Left lung (tissue), 10 donors: ENCODE results near the gene MEGF8. TPM values are rescaled to one million over a fixed set of nuclear protein-coding genes. Genes with fewer than 3 reads are reported as not detected.

Experiments used
- ATAC-seq: fragments of 200-7000 bp; cut with Tn5 transposase; one replicate; pipeline ENCODE4 v1.9.1; 2020; ENCODE audit warnings: moderate library complexity
- DNase-seq, 4 donors: peaks; one replicate each; pipeline ENCODE4 v3.0.0-alpha.2; 2013 to 2020
- H3K27ac ChIP-seq, 2 donors: fragments of 200-600 bp; sonication (generic) in 1 of 2; one replicate each; pipeline versions ENCODE4 v1.5.0 to v1.8.0; 2020 to 2021
- H3K27me3 ChIP-seq, 2 donors: fragments of 200-600 bp; sonication (generic) in 1 of 2; one replicate each; pipeline versions ENCODE4 v1.5.0 to v1.8.0; 2020 to 2021
- H3K36me3 ChIP-seq, 2 donors: fragments of 200-600 bp; sonication (generic) in 1 of 2; one replicate each; pipeline versions ENCODE4 v1.5.0 to v1.8.0; 2020 to 2021
- H3K4me1 ChIP-seq, 2 donors: fragments of 200-600 bp; one replicate each; pipeline ENCODE4 v1.8.0; 2021
- H3K4me3 ChIP-seq, 2 donors: fragments of 200-600 bp; sonication (generic) in 1 of 2; one replicate each; pipeline versions ENCODE4 v1.5.0 to v1.8.0; 2020 to 2021; ENCODE audit warnings: mild to moderate bottlenecking in 1 of 2
- H3K9me3 ChIP-seq, 2 donors: fragments of 200-600 bp; sonication (generic) in 1 of 2; one replicate each; pipeline versions ENCODE4 v1.5.0 to v1.8.0; 2020 to 2021
- intact Hi-C, 2 donors: fragments of 100-400 bp; cut with DNase I; formaldehyde crosslinking; loops; one replicate each; pipeline versions ENCODE4 v1.11.2 to v1.14.2; 2022
- polyA plus RNA-seq, 6 donors: library from polyadenylated mRNA; unstranded; fragments of 120-200 nt; gene quantifications; one replicate each; pipeline ENCODE4 v1.2.1, GENCODE V29; 2013; ENCODE audit not compliant: insufficient read length in 6 of 6
- total RNA-seq, 2 donors: library from RNA; stranded (reverse); fragmentation: NEBNext Ultra II Directional; extraction: Animal tissue kit (Norgen Biotek cat#: 25700); gene quantifications; one replicate each; pipeline ENCODE4 v1.2.1, GENCODE V29; 2021
- TF ChIP-seq, protein P1 (sequence below), 2 donors: fragments of 200-600 bp; sonication (generic) in 1 of 2; IDR thresholded peaks; one replicate each; pipeline versions ENCODE4 v1.5.0 to v1.8.0; 2021; ENCODE audit warnings: antibody characterized with exemption in 2 of 2
- donor health status: DM: no; HTN: yes; CAD: no.
- donor health status: DM: no; HTN: no; CAD: no.

MEGF8 gene
- total and polyA plus RNA-seq, 8 donors = 15.7 to 38.9 (median 34.8) TPM

DNA sequence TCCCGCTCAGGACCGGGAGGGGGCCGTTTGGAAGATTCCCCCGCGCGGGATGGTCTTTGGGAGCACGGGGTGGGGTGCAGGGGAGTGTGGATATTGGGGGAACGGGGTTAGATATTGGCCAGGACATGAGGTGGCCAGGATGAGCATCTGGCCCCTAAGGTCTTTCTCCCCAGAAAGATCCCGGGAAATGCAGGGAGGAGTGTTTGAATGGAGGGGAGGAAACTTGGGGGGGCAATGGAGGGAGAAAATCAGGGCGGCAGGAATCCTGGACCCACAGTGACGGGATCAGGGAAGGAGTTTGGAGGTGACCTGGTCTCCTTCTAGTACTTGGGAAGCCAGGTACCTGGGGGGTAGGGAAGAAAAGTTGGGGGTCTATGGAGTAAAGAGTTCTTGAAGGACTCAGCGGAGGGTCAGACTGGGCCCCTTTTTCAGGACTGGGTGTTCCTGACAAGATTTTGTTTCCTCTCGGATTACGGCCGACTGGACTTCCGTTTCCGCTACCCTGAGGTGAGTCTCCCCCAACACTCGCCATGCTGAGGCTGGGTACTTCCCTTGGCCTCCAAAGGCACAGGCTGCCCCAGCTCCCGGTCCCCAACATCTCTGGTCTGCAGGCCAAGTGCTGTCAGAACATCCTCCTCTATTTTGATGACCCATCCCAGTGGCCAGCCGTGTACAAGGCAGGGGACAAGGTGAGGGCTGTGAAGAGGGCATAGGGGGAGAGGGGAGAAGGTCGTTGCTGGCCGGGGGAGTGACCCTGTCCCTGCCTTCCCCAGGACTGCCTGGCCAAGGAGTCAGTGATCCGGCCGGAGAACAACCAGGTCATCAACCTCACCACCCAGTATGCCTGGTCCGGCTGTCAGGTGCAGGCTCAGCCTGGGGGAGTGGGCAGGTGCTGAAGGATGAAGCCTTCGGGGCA, 11.3 kb upstream of the MEGF8 start:
- no peak overlapping the region for H3K4me3 ChIP-seq
- TF ChIP-seq, protein P1, sequence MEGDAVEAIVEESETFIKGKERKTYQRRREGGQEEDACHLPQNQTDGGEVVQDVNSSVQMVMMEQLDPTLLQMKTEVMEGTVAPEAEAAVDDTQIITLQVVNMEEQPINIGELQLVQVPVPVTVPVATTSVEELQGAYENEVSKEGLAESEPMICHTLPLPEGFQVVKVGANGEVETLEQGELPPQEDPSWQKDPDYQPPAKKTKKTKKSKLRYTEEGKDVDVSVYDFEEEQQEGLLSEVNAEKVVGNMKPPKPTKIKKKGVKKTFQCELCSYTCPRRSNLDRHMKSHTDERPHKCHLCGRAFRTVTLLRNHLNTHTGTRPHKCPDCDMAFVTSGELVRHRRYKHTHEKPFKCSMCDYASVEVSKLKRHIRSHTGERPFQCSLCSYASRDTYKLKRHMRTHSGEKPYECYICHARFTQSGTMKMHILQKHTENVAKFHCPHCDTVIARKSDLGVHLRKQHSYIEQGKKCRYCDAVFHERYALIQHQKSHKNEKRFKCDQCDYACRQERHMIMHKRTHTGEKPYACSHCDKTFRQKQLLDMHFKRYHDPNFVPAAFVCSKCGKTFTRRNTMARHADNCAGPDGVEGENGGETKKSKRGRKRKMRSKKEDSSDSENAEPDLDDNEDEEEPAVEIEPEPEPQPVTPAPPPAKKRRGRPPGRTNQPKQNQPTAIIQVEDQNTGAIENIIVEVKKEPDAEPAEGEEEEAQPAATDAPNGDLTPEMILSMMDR (IDR thresholded peaks at IDR 0.05) = no peak
- H3K36me3 ChIP-seq = no peaks in the 10 kb centered on the region
- intact Hi-C loops = loop anchor here in 1 of 2 donors (10.0 kb wide), 1 partner anchor 179 kb away; the partner anchor contains the start of gene POU2F2
- no peak for ATAC-seq
- H3K27ac ChIP-seq = no peak overlapping the region
- H3K4me1 ChIP-seq = peaks cover 9 to 21% of the 10 kb centered on the region in 2 donors
- H3K9me3 ChIP-seq = no peaks in the 10 kb centered on the region
- H3K27me3 ChIP-seq = peaks cover 9 to 48% of the 10 kb centered on the region in 2 donors
- no peak for DNase-seq

DNA sequence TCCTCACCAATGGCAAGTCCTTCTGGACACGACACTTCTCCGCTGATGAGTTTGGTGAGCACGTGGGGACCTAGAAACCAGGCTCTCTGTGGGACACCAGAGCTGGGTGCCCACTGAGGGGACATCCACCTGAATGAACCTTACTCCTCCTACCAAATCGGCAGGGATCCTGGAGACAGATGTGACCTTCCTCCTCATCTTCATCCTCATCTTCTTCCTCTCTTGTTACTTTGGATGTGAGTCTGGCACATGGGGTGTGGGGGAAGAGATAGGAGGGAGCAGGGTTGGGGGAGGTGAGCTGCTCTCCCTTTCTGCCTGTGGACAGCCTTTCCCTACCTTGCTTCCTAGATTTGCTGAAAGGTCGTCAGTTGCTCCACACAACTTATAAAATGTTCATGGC, 10.4 kb upstream of the MEGF8 start:
- Histone ChIP-seq H3K4me1 (peaks cover 9 to 21% of the 10 kb centered on the region in 2 donors), H3K4me3 (no peak overlapping the region), H3K27me3 (peaks cover 9 to 48% of the 10 kb centered on the region in 2 donors), H3K36me3 (no peaks in the 10 kb centered on the region), H3K27ac (no peak overlapping the region), H3K9me3 (no peaks in the 10 kb centered on the region)
- no peak for ATAC-seq
- TF ChIP-seq, protein P1 (IDR thresholded peaks at IDR 0.05) = no peak
- intact Hi-C loops = loop anchor here in 1 of 2 donors (10.0 kb wide), 1 partner anchor 180 kb away; the partner anchor contains the start of gene POU2F2
- DNase-seq = no peak

DNA sequence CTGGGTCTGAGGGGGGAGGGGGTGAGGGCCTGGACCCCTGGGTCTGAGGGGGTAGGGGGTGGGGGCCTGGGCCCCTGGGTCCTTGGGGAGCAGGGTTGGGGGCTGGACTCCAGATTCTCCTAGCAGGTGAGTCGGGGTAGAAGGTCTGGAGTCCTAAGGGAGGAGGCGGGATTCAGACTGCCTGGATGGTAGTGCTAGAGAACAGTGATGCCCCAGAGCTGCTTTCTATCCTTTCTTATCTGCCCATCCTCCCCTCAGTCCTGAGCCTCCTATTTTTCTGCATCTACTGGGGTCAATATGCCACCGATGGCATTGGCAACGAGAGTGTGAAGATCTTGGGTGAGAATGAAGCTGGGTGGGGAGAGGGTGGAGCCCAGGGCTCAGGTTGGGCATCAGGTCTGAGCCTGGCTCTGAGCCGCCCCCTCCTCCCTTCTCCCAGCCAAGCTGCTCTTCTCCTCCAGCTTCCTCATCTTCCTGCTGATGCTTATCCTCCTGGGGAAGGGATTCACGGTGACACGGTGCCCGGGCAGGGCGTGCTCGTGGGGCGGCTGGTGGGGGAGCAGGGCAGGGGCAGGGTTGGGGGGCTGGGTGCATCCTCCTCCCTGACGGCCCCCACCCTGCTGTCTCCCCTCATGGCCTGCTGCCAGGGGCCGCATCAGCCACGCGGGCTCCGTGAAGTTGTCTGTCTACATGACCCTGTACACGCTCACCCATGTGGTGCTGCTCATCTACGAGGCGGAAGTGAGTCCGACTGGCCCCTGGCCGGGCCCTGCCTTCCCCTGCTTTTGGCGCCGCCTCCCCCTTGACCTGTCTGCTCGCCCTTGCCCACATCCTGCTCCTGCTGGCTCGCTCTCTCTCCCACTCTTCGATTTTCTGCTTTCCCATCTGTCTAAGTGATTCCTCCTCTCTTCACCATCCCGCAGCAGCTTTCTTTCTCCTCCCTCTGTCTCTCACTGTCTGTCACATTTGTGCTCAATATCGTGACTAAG, 8.9 kb upstream of the MEGF8 start:
- intact Hi-C loops = loop anchor here in 1 of 2 donors (10.0 kb wide), 1 partner anchor 182 kb away; the partner anchor contains the start of gene POU2F2
- no peak overlapping the region for H3K4me3 ChIP-seq
- ATAC-seq = peak; percentile 58
- H3K36me3 ChIP-seq = no peaks in the 10 kb centered on the region
- DNase-seq = peak in 2 of 4 donors; percentile 61 to 86
- H3K27me3 ChIP-seq = peaks cover 9 to 44% of the 10 kb centered on the region in 2 donors
- TF ChIP-seq, protein P1 (IDR thresholded peaks at IDR 0.05) = no peak
- no peaks in the 10 kb centered on the region for H3K9me3 ChIP-seq
- peaks cover 9 to 21% of the 10 kb centered on the region in 2 donors for H3K4me1 ChIP-seq
- H3K27ac ChIP-seq = no peak overlapping the region

DNA sequence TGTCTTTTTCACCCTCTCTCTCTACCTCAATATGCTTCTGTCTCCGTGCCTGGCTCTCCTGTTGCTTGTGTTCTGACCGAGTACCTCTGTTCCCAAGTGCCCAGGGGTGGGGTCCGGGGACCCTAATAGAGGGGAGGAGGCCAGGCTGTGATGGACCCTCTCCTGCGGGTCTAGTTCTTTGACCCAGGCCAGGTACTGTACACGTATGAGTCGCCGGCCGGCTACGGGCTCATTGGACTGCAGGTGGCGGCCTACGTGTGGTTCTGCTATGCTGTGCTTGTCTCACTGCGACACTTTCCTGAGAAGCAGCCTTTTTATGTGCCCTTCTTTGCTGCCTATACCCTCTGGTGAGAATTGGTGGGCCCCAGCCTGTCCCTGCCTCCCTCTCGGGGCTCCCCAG, 7.9 kb upstream of the MEGF8 start:
- H3K4me3 ChIP-seq = no peak overlapping the region
- H3K9me3 ChIP-seq = no peaks in the 10 kb centered on the region
- H3K27ac ChIP-seq = no peak overlapping the region
- H3K27me3 ChIP-seq = peaks cover 3 to 44% of the 10 kb centered on the region in 2 donors
- ATAC-seq (no peak), DNase-seq (no peak)
- intact Hi-C loops = loop anchor here in 1 of 2 donors (10.0 kb wide), 1 partner anchor 183 kb away; the partner anchor contains the start of gene POU2F2
- peaks cover 9 to 21% of the 10 kb centered on the region in 2 donors for H3K4me1 ChIP-seq
- no peaks in the 10 kb centered on the region for H3K36me3 ChIP-seq
- TF ChIP-seq, protein P1 (IDR thresholded peaks at IDR 0.05) = no peak
